GM08714 (cell line): ENCODE data around the gene MYMK.
"Not testable (repeated sequence)": the region's sequence is repeated elsewhere in the genome, so short reads cannot be mapped to it uniquely, and the experiment has no call there.

Experiments used
- H3K4me3 ChIP-seq: fragments of 200-500 bp; sonication (Bioruptor generic); 2 replicates; pipeline ENCODE4 v1.5.1; 2014; ENCODE audit warnings: mild to moderate bottlenecking, low read length, inconsistent platforms
- ZNF274 ChIP-seq: IDR thresholded peaks from 2 replicates; pipeline ENCODE4 v1.6.1; 2012; ENCODE audit warnings: mild to moderate bottlenecking, low read depth, low read length

Gene MYMK, protein sequence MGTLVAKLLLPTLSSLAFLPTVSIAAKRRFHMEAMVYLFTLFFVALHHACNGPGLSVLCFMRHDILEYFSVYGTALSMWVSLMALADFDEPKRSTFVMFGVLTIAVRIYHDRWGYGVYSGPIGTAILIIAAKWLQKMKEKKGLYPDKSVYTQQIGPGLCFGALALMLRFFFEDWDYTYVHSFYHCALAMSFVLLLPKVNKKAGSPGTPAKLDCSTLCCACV

DNA sequence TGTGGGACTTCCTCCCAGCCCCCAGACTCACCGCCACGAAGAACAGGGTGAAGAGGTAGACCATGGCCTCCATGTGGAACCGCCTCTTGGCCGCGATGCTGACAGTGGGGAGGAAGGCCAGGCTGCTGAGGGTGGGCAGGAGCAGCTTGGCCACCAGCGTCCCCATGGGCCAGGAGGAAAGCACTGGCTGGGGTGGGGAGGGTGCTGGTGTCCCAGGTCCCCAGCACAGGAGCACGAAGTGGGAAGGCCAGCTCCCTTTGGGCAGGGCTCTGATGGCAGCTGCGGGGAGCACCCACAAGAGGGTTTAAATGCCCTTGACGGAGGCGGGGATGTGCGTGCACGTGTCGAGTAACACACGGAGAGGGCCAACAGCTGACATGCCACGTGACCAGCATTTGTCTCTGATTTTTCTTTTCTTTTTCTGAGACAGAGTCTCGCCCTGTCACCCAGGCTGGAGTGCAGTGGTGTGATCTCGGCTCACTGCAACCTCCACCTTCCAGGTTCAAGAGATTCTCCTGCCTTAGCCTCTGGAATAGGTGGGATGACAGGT is at the start of gene MYMK:
Gene MYMK (minus strand): TSS at position 281 of the 550 bp plus-strand sequence. CDS start 115 bp downstream, at position 166.
- no peak within 1 kb of the TSS for H3K4me3 ChIP-seq
- no peak for TF ChIP-seq ZNF274

DNA sequence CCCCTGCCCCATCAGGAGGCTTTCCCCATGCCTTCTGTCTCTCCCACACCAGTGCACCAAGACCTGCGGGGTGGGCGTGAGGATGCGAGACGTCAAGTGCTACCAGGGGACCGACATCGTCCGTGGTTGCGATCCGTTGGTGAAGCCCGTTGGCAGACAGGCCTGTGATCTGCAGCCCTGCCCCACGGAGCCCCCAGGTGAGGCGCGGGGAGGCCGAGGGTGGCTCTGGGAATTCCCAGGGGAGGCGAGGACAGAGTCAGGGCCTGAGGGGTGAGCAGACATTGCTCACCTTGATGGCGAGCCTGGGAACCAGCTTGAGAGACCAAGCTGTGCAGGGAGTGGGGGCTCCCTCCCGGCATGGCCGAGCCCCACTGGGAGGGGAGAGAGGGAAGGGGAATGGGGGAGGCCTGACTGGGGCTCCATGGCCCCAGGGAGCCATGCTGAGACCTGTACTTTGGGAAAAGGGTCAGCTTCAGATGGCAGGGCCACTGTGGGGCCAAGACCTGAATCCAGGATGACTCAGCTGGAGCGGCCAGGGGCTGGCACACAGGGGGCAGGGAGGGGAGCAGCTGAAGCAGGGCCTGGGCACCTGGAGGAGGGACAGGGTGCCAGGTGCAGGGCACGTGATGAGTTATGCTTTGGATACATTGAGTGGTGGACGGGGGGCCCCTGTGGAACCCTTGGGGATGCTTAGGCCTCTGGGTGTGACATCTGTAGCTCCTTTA is 49.2 kb upstream of the MYMK start:
- no peak for TF ChIP-seq ZNF274
- no peak overlapping the region for H3K4me3 ChIP-seq

DNA sequence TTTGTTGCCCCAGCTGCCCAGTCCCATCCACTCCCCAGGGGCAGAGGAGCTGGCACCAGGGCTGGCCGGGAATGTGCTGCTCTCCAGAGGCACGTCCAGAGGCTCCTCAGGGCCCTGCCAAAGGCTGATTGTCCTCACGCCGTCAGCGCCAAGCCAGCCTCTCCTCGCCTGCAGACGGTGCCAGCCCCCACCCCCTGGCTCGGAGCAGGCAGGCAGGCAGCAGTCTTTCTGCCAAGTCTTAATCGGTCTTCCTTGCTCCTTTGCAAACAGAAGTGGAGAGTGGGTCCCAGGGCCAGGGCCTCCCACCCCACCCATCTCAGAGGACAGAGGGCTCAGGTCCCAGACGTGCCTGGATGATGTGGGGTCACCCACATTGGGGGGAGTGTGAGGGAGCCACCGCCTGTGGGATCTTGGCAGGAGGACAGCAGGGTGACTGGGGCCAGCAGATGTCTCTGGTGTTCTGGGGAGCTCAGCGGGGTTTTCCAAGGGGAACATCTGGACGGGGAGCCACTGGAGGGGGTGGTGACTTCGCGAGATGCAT is 48.1 kb upstream of the MYMK start:
- TF ChIP-seq ZNF274: no peak

DNA sequence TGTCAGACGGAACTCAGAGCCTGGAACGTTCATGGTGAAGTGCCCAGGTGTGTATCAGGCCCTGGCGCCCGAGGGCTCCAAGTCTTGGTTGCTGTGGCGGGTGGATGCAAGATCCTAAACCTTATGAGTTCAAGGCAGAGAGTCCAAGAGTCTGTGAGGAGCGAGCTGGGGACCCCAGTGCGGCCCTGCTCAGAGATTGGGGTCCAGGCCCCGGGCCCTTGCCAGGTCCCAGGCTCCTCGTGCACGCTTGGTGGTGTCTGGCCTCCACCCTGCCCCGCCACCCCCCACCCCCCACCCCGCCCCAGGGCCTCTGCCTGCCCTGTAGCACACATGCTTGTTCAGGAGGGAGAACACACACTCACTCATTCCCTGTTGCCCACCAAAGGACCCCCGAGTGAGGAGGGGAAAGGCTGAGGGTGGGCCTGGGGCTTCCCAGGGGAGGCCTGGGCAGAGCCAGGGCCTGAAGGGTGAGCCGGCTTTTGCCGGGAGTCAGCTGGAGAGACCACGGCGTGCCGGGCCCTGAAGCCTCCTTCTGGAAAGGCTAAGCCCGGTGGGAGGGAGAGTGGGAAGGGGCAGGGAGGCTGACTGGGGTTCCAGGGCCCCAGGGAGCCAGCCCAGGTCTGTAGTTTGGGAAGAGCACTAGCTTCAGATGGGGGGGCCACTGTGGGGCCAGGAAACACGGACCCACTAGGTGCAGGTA is 47.3 kb upstream of the MYMK start:
- TF ChIP-seq ZNF274: no peak
- H3K4me3 ChIP-seq: no peak overlapping the region

More for the DNA sequence above, 48.1 kb upstream of the MYMK start:
- no peak overlapping the region for H3K4me3 ChIP-seq

DNA sequence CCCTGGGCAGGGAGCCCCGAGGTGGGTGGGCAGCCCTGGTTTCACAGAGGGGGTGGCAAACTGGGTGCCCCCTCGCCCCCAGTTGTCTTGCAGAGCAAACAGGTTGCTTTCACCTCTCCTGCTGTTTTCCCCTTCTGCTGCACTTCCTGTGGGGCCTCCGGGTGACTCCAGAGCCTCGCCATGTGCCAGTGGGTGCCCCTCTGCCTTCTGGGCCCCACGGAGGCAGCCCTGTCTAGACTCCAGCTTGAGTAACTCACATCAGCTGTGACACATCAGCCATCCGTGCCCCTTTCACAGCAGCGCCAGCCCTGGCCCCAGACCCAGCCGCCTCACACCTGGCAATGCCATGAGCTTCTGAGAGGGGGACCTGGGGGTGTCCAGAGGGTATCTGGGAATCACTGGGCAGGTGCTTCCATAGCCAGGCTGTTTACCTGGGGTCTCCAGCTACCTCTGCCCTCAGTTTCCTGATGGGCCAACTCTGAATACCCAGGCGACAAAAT is 46.7 kb upstream of the MYMK start:
- TF ChIP-seq ZNF274: no peak
- no peak overlapping the region for H3K4me3 ChIP-seq

DNA sequence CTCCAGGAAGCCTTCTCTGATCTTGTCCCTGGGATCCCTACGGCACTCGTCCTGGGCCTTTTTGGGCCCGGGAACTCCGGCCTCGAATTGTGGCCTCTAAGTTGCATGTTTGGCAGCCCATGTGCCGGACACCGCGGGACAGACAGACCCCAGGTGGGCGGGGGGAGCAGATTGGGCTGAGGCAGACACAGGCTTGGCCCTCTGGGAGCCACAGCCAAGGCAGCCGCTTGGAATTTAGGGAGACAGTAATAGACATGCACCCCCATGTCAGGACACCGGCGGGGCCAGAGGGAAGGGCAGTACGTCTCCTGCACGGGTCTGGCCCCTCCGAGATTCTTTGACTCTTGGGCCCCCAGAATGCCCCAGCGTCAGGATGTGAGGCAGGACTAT is 45.9 kb upstream of the MYMK start:
- TF ChIP-seq ZNF274: no peak
- no peak overlapping the region for H3K4me3 ChIP-seq

DNA sequence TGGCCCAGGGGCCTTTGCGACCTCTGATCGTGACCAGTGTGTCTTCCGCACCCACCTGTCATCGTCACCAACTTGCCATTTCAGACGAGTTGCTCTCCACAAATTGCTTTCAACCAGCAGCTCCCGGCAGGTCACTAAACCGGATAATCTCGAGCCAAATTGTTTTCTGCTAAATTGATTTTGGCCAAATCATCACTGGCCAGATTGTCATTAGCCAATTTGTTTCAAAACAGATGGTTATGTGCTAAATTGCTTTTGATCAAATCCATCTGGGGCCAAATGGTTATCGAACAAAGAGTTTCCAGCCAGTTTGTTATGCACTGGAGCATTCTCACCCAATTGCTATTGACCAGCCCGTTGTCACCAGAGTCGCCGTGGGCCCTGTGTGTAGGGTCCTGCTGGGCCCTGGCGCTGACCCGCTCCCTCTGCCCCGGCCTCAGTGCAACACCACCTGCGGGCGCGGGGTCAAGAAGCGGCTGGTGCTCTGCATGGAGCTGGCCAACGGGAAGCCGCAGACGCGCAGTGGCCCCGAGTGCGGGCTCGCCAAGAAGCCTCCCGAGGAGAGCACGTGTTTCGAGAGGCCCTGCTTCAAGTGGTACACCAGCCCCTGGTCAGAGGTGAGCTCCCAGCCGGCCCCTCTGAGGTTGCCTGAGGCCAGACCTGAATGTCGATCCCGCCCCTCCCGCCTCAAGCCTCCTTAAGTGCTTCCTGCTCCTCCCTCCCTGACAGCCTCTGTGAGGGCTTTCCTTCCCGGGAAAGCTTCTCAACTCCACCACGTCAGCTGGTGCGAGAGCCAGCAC is 45.3 kb upstream of the MYMK start:
- H3K4me3 ChIP-seq: no peak overlapping the region
- no peak for TF ChIP-seq ZNF274

DNA sequence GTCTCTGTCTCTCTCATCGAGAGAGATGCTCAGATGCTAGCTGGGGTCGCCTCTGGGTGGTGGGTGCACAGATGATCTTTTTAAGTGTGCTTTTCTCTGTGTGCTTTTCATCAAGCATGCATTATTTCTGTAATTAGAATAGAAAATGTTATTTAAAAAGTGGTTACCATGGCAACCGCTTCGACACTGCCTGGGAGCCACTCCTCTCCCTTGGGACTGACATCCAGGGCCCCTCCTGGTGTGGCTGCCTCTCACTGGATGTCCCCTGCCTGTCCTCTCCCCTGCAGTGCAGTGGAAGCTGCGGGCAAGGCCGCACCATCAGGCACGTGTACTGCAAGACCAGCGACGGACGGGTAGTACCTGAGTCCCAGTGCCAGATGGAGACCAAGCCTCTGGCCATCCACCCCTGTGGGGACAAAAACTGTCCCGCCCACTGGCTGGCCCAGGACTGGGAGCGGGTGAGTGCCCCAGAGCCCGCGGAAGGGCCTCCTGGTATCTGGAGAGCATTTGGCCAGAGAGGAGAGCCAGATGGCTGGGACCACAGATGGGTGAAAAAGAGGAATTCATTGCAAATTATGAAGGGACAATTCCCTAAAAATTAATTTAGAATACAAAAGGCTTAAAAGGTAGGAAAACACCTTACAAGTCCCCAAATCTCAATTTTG is 44.5 kb upstream of the MYMK start:
- TF ChIP-seq ZNF274: no peak
- H3K4me3 ChIP-seq: no peak overlapping the region

DNA sequence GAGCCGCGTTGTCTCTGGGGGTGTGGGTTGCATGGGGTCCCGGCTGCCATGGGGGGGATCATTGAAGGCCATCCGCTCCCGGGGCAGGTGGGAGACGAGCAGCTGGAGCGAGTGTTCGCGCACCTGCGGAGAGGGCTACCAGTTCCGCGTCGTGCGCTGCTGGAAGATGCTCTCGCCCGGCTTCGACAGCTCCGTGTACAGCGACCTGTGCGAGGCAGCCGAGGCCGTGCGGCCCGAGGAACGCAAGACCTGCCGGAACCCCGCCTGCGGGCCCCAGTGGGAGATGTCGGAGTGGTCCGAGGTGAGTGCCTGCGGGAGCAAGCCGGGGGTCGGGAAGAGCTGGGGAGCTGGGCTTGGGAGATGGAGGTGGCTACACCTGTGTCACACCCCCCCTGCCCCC is 43.4 kb upstream of the MYMK start:
- no peak overlapping the region for H3K4me3 ChIP-seq
- no peak for TF ChIP-seq ZNF274

DNA sequence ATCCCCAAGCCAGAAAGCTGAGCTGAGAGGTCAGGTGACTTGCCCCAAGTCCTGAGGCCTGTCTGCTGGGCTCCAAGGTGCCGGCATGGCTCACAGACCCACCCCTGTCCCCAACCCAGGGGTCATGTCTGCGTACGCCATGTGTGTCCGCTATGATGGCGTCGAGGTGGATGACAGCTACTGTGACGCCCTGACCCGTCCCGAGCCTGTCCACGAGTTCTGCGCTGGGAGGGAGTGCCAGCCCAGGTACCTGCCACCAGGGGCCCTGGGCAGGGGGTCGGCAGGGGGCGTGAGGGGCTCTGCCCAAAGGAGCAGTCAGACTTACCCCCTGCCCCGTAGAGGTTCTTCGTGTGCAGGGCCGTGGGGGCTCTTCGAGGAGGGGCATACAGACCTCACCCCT is 42.1 kb upstream of the MYMK start:
- H3K4me3 ChIP-seq: no peak overlapping the region
- TF ChIP-seq ZNF274: no peak

DNA sequence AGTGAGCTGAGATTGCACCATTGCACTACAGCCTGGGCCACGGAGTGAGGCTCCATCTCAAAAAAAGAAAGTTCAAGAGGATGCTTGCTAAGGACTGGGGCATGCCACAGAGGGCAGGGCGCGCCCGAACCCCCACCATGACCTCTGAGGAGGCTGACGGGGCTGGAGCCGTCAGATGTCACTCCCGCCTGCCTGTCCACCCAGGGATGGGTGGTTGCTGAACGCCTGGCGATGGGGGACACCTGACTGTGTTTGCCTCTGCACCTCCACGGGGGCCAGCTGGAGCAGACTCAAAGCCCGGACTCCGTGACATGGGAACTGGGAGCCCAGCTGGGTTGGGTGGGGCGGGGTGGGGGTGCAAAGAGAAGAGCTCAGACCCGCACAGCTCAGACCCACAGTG is 41.6 kb upstream of the MYMK start:
- no peak for TF ChIP-seq ZNF274

DNA sequence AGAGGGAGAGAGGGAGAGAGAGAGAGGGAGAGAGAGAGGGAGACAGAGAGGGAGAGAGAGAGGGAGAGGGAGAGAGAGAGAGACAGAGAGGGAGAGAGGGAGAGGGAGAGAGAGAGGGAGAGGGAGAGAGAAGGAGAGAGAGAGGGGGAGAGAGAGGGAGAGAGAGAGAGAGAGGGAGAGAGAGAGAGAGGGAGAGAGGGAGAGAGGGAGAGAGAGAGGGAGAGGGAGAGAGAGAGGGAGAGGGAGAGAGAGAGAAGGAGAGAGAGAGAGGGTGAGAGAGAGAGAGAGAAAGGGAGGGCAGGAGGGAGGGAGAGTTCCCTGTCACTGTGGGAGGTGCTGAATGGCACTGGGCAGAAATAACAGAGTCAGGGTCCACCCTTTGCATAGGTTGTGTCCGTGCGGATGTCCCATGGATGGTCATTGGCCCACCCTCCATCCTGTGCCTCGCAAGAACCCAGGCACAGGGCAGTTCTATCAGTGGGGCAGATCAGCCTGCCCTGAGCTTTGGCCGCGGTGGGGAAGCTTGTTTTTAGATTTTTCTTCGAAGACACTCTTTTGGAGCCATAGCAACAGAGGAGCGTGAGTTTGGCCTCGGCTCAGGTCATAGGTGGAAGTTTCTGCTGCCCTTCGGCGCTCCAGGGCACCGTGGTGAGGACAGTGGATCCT is 39.8 kb upstream of the MYMK start:
- no peak overlapping the region for H3K4me3 ChIP-seq
- TF ChIP-seq ZNF274: no peak

More for the DNA sequence above, 41.6 kb upstream of the MYMK start:
- H3K4me3 ChIP-seq: no peak overlapping the region

DNA sequence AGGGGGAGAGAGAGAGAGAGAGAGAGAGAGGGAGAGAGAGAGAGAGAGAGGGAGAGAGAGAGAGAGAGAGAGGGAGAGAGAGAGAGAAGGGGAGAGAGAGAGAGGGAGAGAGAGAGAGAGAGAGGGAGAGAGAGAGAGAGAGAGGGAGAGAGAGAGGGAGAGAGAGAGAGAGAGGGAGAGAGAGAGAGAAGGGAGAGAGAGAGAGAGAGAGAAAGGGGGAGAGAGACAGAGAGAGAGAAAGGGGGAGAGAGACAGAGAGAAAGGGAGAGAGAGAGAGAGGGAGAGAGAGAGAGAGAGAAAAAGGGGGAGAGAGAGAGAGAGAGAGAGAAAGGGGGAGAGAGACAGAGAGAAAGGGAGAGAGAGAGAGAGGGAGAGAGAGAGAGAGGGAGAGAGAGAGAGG is 39.1 kb upstream of the MYMK start:
- H3K4me3 ChIP-seq: not testable (repeated sequence)
